Stomach (tissue), 9 donors: ENCODE data around the gene PLA2G4B. TPM values are rescaled to one million over a fixed set of nuclear protein-coding genes. Genes with fewer than 3 reads are reported as not detected.

Source experiments
- DNase-seq, 2 donors: peaks; one replicate each; pipeline versions ENCODE4 v3.0.0 to v3.0.0-alpha.2; 2013 to 2019
- H3K27ac ChIP-seq, 5 donors: fragments of 200-600 bp in 4 of 5; sonication (generic) in 4 of 5; one replicate each; pipeline ENCODE4 v1.5.1; 2013 to 2019; ENCODE audit warnings: mild to moderate bottlenecking in 1 of 5, moderate library complexity in 1 of 5
- H3K27me3 ChIP-seq, 3 donors: fragments of 200-600 bp; sonication (generic); one replicate each; pipeline ENCODE4 v1.5.1; 2017 to 2019; ENCODE audit warnings: mixed run types in 1 of 3
- H3K36me3 ChIP-seq, 4 donors: fragments of 200-600 bp; sonication (generic); 1 replicate in 3 of 4; 2 replicates in 1 of 4; pipeline ENCODE4 v1.5.1; 2016 to 2019
- H3K4me1 ChIP-seq, 4 donors: fragments of 200-600 bp; sonication (generic); one replicate each; pipeline ENCODE4 v1.5.1; 2016 to 2019
- H3K4me3 ChIP-seq, 4 donors: fragments of 200-600 bp; sonication (generic) in 3 of 4; one replicate each; pipeline ENCODE4 v1.5.1; 2016 to 2019; ENCODE audit warnings: mild to moderate bottlenecking in 1 of 4
- H3K9me3 ChIP-seq, 4 donors: fragments of 200-600 bp; sonication (generic); one replicate each; pipeline ENCODE4 v1.5.1; 2016 to 2019
- CTCF ChIP-seq, 7 experiments: fragments of 450-650 bp in 4 of 7; fragments of 200-600 bp in 3 of 7; sonication (generic) in 3 of 7; IDR thresholded peaks; one replicate each; pipeline ENCODE4 v1.5.1; 2016 to 2019; ENCODE audit warnings: antibody characterized with exemption in 7 of 7, control low read depth in 2 of 7, mild to moderate bottlenecking in 1 of 7
- EP300 ChIP-seq: sonication (generic); formaldehyde crosslinking; IDR thresholded peaks from one replicate; pipeline ENCODE4 v1.6.1; 2017; ENCODE audit warnings: antibody characterized with exemption
- POLR2A ChIP-seq, 4 donors: fragments of 450-650 bp; IDR thresholded peaks; one replicate each; pipeline ENCODE4 v1.6.1; 2016; ENCODE audit warnings: antibody characterized with exemption in 4 of 4, control low read depth in 2 of 4, mild to moderate bottlenecking in 1 of 4, moderate library complexity in 1 of 4
- POLR2AphosphoS5 ChIP-seq, 3 donors: sonication (generic); formaldehyde crosslinking; IDR thresholded peaks; one replicate each; pipeline ENCODE4 v1.6.1; 2016; ENCODE audit warnings: antibody characterized with exemption in 3 of 3
- WGBS, 5 donors: extraction: QIAGEN DNeasy Blood & Tissue Kit in 3 of 5; methylation state at CpG; one replicate each; pipeline versions ENCODE4 v1.1.5 to v1.1.7; 2013 to 2018; 5-methylcytosine and 5-hydroxymethylcytosine counted together
- intact Hi-C: fragments of 100-400 bp; cut with DNase I; formaldehyde crosslinking; loops from one replicate; pipeline ENCODE4 v1.15.1; 2023; ENCODE audit warnings: low total_unique reads
- polyA plus RNA-seq, 3 donors: library from polyadenylated mRNA; stranded (reverse); fragments of 200-250 nt; gene quantifications; one replicate each; pipeline ENCODE4 v1.2.3, GENCODE V29; 2013
- total RNA-seq, 5 donors: library from RNA; depleted of rRNA; stranded (reverse); fragments of >200 nt; gene quantifications; one replicate each; pipeline versions ENCODE4 v1.1.0 to v1.2.3, GENCODE V29; 2014 to 2016
- donor health status: healthy with polysubstance abuse.
- donor health status: Bipolar disorder and iron deficiency.
- donor health status: healthy.

The PLA2G4B gene
- total and polyA plus RNA-seq, 8 donors: 2.6 to 71.2 (median 14.0) TPM

GRCh38 chr15:41844814-41845213, 6.2 kb downstream of the PLA2G4B start:
- Histone ChIP-seq H3K36me3 (peaks cover 59 to 93% (median 92%) of the 10 kb centered on the region in 4 donors), H3K4me3 (no peak overlapping the region), H3K4me1 (peaks cover 0 to 6% (median 5%) of the 10 kb centered on the region in 4 donors), H3K27ac (no peak overlapping the region), H3K27me3 (no peaks in the 10 kb centered on the region), H3K9me3 (no peaks in the 10 kb centered on the region)
- no peak for DNase-seq
- 81 to 96% (median 88%) methylated on average over 7 to 12 of the region's 12 CpGs for WGBS, 5 donors
- intact Hi-C loops: no loop called here
- TF ChIP-seq POLR2AphosphoS5 (IDR thresholded peaks at IDR 0.05) (no peak), EP300 (no peak), POLR2A (IDR thresholded peaks at IDR 0.05) (no peak), CTCF (IDR thresholded peaks at IDR 0.05) (no peak)

- Histone ChIP-seq H3K36me3 (peaks cover 46 to 71% (median 69%) of the 10 kb centered on the region in 4 donors), H3K27ac (no peak overlapping the region), H3K9me3 (no peaks in the 10 kb centered on the region), H3K4me1 (peaks cover 0 to 9% (median 5%) of the 10 kb centered on the region in 4 donors), H3K27me3 (peaks cover 0 to 7% (median 3%) of the 10 kb centered on the region in 3 donors), H3K4me3 (no peak overlapping the region)
- no peak for DNase-seq
- intact Hi-C loops: no loop called here
- 86 to 93% (median 90%) methylated on average over 9 to 14 of the region's 14 CpGs for WGBS, 5 donors
- TF ChIP-seq POLR2AphosphoS5 (IDR thresholded peaks at IDR 0.05): no peak
- no peak for TF ChIP-seq POLR2A (IDR thresholded peaks at IDR 0.05)
- TF ChIP-seq EP300: no peak
- no peak for TF ChIP-seq CTCF (IDR thresholded peaks at IDR 0.05)
These were observed 8.6 kb downstream of the PLA2G4B start for GRCh38 chr15:41847206-41847605.

- intact Hi-C loops: no loop called here
- H3K4me3 ChIP-seq: no peak overlapping the region
- H3K27ac ChIP-seq: no peak overlapping the region
- H3K36me3 ChIP-seq: peaks cover 43 to 63% (median 62%) of the 10 kb centered on the region in 4 donors
- WGBS, 5 donors: 90 to 98% (median 96%) methylated on average over 9 of the region's 9 CpGs
- TF ChIP-seq EP300: no peak
- no peak for TF ChIP-seq POLR2A (IDR thresholded peaks at IDR 0.05)
- no peak for TF ChIP-seq POLR2AphosphoS5 (IDR thresholded peaks at IDR 0.05)
- TF ChIP-seq CTCF (IDR thresholded peaks at IDR 0.05): no peak
- H3K4me1 ChIP-seq: peaks cover 0 to 9% (median 5%) of the 10 kb centered on the region in 4 donors
- H3K9me3 ChIP-seq: no peaks in the 10 kb centered on the region
- DNase-seq: no peak
- peaks cover 0 to 15% (median 3%) of the 10 kb centered on the region in 3 donors for H3K27me3 ChIP-seq
These were observed 9.3 kb downstream of the PLA2G4B start for GRCh38 chr15:41847981-41848380.

GRCh38 chr15:41848631-41849030, 10.0 kb downstream of the PLA2G4B start:
- DNase-seq: no peak
- Histone ChIP-seq H3K9me3 (no peaks in the 10 kb centered on the region), H3K27ac (no peak overlapping the region), H3K36me3 (peaks cover 43 to 57% (median 56%) of the 10 kb centered on the region in 4 donors), H3K27me3 (peaks cover 0 to 21% (median 6%) of the 10 kb centered on the region in 3 donors), H3K4me3 (no peak overlapping the region), H3K4me1 (peaks cover 0 to 9% (median 5%) of the 10 kb centered on the region in 4 donors)
- WGBS, 5 donors: 83 to 88% (median 84%) methylated on average over 8 to 10 of the region's 10 CpGs
- intact Hi-C loops: no loop called here
- TF ChIP-seq POLR2AphosphoS5 (IDR thresholded peaks at IDR 0.05): no peak
- TF ChIP-seq CTCF (IDR thresholded peaks at IDR 0.05): no peak
- no peak for TF ChIP-seq EP300
- no peak for TF ChIP-seq POLR2A (IDR thresholded peaks at IDR 0.05)
